Measurements from ENCODE around the gene PI4KB.
A peak's percentile ranks its signal among the peaks of the same experiment; 100 is the strongest.

The PI4KB gene

GRCh38 chr1:151346082-151346768 lies 19.0 kb upstream of the PI4KB start:
- no peak for DNase-seq (ENCODE audit: low spot score)

GRCh38 chr1:151344291-151344690 lies 17.1 kb upstream of the PI4KB start:
- no peak for DNase-seq (ENCODE audit: low spot score)

- no peak for DNase-seq (ENCODE audit: low spot score)
Observed at GRCh38 chr1:151343587-151343986, 16.4 kb upstream of the PI4KB start.

- no peak for DNase-seq (ENCODE audit: low spot score)
Observed at GRCh38 chr1:151342569-151342968, 15.4 kb upstream of the PI4KB start.

- no peak for DNase-seq (ENCODE audit: low spot score)
Observed at GRCh38 chr1:151342021-151342420, 14.8 kb upstream of the PI4KB start.

- peak; percentile 77 for DNase-seq (ENCODE audit: low spot score)
Observed at GRCh38 chr1:151340870-151341754, 13.9 kb upstream of the PI4KB start.

GRCh38 chr1:151336556-151336955 lies 9.3 kb upstream of the PI4KB start:
- DNase-seq (ENCODE audit: low spot score): no peak

- DNase-seq (ENCODE audit: low spot score): no peak
Observed at GRCh38 chr1:151334822-151335221, 7.6 kb upstream of the PI4KB start.

DNA sequence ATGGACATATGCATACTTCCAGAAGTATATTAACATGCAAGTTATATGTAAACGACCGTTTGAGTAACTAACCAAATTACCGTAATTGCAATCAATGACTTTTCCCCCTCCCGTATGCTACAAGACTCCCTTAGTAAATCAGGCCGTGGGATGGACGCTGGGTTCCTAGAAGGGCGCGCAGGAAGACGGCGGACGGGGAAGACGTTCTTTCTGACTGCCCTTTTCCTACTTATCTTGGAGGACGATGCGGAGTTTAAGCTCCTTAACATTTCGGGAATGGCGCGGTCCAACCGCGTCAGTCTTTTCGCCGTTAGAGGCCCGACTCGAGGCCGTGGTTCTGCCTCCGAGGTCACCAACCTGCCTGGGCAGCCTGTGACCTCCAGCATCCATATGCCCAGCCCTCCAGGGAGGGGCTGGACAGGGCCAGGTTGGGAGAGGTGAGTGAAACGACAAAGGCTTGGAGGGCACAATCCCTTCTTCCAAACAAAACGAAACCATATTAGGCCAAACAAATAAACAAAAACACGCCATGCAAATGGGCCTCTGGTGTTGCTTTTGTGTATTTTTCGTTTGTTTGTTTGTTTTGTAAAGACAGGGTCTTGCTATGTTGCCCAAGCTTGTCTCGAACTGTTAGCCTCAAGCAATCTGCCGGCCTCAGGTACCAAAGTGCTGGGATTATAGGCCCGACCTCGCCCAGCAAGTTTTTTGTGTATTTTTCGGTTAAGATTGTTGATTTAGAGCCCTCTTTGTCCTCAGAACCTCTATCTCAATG lies 873 bp upstream of the PI4KB start:
- peak; percentile 17 for DNase-seq (ENCODE audit: low spot score)

DNA sequence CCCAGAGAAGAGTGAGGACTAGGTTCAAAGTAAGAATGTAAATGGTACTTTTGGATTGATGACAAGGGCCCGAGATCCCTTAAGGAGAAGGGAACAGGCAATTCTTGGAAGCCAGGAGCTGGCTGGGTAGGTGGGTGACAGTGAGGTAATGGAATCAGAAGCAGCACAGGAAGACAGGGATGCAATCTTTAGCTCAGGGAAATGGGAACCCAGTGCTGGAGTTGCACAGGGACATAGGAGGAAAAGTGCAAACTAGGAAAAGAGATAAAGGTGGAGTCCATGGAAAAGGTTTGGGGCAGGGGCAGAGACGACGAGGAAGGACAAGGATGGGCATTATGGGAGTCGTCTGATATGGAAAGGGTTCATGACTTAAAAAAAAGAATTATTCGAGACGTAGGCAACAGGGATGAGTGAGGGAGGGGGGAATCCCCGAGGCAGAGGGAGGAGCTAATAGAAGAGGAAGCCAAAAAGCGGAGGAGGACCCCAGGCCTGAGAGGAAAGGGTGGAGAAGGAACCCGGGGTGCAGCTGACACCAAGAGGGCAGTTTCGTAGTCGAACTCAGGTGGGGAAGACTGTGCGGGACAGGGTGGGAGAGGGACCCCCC lies 495 bp downstream of the PI4KB start:
- peak; percentile 53 for DNase-seq (ENCODE audit: low spot score)

DNA sequence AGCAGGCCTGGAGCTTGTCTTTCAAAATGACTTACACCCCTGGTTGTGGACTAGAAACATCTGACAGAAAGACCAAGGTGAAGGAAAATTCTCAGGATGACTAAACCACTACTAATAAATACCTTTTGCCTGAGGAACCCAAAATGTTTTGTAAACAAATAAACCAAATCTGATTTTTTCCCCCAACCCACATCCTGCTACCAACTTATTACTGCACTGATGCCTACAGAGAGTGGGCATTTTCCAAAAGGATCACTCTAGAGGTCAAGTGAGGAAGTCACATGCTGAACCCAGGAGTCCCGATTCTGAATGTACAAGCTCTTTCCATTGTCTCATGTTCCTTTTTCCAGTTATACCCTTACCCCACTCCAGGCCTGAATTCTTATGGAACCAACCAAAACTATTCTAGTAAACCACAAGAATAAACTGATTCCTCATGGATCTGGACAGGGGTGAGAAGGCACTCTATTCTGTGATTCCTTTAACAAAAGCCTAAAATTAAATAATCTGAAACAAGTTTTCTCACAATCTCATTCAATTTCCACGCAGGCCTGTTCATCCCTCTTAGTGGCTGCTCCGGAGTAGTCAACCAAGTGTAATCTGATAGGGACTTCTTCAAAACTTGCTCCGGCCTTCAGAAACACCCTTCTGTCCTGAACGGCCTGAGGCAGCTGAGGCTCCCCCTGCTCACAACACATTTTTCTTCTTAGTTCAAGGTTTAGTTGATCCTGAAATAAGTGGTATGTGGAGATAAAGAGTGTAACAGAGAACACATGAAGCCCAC lies 1.4 kb downstream of the PI4KB start:
- DNase-seq (ENCODE audit: low spot score): peak; percentile 31

- no peak for DNase-seq (ENCODE audit: low spot score)
Observed at GRCh38 chr1:151325231-151325630, 2.0 kb downstream of the PI4KB start.

GRCh38 chr1:151324390-151324930 lies 2.8 kb downstream of the PI4KB start:
- no peak for DNase-seq (ENCODE audit: low spot score)

DNA sequence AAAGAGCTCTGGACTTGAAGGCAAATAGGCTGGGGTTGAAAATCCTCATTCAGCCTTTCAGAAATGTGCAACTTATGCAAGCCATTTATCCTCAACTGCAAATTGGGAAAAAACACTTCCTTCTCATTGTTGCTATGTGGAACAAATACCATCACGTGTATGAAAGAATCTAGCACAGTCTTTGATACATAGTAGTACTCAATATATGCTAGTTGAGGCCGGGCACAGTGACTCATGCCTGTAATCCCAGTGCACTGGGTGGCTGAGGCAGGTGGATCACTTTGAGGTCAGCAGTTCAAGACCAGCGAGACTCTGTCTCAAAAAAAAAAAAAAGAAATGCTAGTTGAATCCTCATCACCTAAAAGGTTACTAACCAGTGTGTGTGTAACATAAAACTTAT lies 8.2 kb downstream of the PI4KB start:
- DNase-seq (ENCODE audit: low spot score): no peak

DNA sequence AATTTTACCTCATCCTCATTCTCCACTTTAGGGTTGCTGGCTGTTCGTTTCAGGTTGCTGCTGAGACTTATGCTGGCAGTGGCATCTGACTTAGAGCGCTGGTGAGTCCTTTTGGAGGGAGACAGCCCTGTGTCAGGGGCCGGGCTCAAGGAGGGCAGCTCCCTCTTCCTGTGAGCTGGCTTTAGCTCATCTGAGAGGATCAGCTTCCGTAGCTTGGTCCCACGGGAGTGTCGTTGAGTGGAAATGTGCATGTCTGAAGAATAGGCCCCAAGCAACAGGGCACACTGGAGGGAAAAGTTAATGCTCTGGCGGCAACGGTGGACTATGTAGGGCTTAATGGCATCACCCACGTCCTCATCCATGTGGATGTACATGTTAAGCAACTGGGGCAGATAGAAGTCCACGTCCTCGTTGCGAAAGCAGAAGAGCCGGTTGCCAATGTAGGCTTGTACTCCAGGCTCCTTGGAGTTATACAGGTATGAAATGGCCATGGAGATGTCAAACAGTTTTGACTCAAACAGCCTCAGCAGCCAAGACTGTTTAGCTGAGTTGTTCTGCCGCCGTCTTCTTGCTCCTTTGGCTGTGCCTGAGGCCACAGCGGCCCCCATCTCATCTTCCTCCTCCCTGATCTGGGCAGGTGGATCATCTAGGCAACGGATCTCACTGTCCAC lies 11.5 kb downstream of the PI4KB start:
- DNase-seq (ENCODE audit: low spot score): no peak

DNA sequence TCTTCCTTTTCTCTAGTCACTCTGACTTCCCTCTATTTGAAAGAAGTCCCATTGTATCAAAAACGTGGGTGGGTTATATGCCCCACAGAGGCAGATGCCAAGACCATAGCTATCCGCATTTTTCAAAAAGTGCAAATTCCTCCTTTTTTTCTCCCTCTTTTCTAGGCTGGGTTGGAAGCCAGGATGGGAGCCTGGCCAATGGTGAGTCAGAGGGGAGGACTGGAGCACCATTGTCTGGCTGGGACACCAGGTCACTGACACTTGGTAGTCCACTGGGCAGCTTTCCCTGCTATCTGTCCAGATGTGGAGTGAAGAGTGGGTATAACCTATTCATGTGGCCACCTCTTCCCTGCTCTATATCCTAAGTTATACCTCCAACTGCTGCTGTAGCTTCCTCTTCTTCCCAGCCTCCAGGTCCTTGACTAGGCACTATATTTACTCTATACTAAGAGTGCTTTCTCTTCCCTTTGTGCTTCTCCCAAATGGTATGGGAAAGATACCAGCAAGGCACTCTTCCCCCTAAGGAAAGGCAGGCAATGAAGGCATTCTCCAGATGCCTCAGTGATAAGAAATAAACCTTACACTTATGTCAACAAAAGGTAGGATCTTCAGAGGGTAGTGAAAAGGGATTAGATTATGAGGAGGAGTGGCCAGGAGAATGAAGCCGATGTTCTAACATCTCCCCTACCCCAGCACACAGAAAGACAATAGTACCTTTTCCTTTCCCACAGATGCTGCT lies 12.9 kb downstream of the PI4KB start:
- DNase-seq (ENCODE audit: low spot score): peak; percentile 95

DNA sequence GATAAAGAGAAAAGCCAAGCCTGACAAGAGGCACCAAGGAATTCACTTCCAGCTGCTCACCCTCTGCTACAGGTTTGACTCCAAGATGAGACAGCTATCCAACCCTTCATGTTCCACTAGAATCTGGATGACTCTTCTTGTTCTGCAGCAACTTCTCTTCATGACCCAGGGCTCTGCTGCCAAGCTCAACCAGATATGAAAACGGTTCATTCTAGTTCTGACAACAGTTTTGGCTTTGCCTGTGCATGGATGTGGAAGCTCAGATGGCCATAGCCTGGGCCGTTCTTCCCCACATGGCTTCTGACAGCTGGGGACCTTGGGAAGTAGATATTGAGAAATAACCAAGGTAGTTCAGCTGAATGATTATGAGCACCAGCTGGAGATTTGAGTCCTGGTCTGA lies 13.7 kb downstream of the PI4KB start:
- no peak for DNase-seq (ENCODE audit: low spot score)

GRCh38 chr1:151312826-151313225 lies 14.4 kb downstream of the PI4KB start:
- DNase-seq (ENCODE audit: low spot score): no peak

DNA sequence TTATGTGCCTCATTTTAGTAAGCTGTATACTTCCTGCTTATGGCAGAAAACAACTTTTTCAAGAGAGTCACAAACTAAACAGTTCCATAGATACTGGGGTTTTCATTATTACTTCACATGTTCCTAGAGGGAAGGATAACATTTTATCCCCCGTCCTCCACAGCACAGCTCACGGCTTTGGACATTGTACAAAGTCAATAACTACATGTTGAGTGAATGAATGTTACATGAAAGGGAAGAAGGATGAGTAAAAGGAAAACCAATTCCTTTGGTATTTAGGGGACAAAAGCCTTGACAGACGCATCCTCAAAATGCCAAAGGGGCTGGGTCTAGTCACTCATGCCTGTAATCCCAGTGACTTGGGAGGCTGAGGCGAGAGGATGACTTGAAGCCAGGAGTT lies 14.8 kb downstream of the PI4KB start:
- DNase-seq (ENCODE audit: low spot score): no peak
